Measurements from ENCODE around the gene MACROD1.

- TF ChIP-seq CTCF (IDR thresholded peaks at IDR 0.05; ENCODE audit: low read depth, low read length) (no peak), POLR2A (IDR thresholded peaks at IDR 0.05; ENCODE audit: extremely low read depth, insufficient read length) (no peak), MAX (IDR thresholded peaks at IDR 0.05; ENCODE audit: low read depth, low read length) (no peak), MYC (IDR thresholded peaks at IDR 0.05; ENCODE audit: low read depth, low read length) (no peak)
These were observed 26.9 kb downstream of the MACROD1 start for GRCh38 chr11:64139049-64139448.
